NCI-H2227 (cell line): ENCODE data around the gene IFRD1.
"Not testable (repeated sequence)": the region's sequence is repeated elsewhere in the genome, so short reads cannot be mapped to it uniquely, and the experiment has no call there.

Experiments used
- DNase-seq: peaks from one replicate; lab custom pipeline; 2025; ENCODE audit not compliant: unreplicated experiment; lab: John Stamatoyannopoulos, UW

IFRD1 gene

DNA sequence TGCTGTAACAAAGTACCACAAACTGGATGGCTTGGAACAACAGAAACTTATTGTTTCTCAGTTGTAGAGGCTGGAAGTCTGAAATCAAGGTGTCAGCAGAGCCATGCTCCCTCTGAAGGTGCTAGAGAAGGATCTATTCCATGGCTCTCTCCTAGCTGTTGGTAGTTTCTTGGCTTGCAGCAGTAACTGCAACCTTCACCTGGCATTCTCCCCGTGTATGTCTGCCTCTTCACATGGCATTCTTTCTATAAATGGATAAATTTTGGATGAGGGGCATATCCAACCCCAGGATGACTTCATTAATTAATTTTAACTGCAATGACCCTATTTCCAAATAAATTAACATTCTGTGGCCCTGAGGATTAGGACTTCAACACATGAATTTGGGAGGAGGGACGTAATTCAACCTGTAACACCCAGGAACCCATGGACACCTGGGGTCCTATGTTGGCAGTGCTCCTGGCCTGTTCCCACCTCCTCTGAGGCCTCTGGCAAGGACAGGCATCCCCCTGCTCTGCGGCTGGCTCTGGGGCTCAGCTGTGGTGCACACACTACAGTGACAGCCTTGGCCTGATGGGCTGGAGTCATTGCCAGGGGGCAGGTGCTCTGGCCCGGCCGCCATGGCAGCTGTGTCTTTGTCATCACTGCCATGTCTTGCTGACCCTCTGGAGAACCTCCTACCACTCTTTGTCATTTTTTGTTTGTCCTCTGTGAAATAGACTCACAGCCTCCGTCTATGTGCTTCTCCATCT is 61.4 kb downstream of the IFRD1 start:
- no peak for DNase-seq

DNA sequence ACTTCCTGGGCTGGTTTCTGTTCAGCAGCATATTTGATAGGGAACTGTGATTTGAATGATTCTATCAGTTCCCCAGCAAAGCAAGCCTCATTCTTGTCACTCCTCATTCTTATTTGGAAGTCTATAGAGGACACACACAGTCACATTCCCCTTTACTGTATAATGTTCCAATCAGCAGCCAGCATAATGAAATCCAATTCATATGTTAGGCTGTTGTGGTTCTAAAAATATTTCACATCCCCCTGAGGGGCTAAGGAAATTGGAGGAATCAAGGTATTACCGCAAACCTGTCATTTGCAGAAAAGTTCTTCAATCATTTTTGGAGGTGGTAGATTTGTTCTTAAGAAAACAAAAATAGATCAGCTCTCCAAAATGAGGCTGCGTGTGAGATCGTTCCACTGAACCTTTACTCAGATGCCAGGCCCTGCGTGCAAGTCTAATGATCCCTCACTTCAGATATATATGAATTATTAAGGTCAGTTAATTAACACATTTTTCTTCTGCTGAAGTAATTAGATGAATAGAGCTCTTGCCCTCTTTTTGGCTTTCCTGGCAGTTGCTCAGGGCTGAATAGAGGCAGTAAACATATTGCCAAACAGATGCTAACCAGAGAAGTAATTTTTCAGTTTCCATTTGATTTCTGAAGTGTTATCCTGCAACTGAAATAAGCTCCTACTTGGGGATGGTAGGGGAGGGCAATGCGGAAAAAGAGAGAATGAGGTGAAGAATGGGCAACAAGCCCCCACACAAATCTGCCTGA is 62.4 kb downstream of the IFRD1 start:
- DNase-seq, result no peak

DNA sequence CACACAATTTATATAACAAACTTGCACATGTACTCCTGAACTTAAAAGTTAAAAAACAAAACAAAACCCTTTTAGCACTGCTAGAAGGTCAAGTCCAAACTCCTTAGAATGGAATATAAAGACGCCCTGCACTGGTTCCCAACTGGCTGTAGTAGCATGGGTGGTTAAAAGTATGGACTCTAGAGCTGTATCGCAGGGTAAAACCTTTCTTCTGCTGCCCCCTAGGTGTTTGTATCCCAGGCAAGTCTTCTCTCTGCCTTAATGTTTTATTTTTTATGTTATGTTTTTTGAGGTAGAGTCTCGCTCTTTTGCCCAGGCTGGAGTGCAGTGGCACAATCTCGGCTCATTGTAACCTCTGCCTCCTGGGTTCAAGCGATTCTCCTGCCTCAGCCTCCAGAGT is 65.7 kb downstream of the IFRD1 start:
- DNase-seq, result no peak

DNA sequence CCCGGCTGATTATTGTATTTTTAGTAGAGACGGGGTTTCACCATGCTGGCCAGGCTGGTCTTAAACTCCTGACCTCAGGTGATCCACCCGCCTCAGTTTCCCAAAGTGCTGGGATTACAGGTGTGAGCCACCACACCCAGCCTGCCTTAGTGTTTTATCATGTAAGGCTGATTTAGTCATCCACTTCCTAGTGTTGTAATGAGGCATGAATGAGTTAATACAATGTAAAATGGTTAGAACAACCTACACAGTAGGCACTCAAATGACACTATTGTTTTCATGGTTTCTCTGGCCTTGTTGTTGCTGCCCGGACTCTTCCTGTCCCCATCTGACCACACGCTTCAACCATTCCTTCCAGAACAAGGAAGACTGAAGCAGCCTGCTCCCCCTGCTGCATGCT is 66.2 kb downstream of the IFRD1 start:
- DNase-seq, result not testable (repeated sequence)

DNA sequence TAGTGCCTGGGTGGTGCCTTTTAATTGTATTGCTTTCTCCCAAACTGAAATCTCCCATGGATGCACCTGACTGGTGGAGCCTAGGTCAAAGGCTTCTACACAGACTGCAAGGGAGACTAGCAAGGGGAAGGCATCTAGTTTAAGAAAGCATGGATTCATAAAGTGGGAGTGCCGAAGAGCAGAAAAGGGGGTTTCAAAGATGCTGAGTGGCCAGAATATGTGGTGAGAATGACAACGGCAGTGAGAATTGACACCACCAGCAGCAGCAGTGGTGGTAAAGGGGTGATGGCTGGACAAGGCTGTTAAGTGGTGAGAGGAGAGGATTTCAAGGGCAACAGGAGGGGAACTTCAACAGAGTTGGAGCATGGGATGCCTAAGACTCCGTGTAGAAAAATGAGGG is 67.2 kb downstream of the IFRD1 start:
- DNase-seq, result no peak

DNA sequence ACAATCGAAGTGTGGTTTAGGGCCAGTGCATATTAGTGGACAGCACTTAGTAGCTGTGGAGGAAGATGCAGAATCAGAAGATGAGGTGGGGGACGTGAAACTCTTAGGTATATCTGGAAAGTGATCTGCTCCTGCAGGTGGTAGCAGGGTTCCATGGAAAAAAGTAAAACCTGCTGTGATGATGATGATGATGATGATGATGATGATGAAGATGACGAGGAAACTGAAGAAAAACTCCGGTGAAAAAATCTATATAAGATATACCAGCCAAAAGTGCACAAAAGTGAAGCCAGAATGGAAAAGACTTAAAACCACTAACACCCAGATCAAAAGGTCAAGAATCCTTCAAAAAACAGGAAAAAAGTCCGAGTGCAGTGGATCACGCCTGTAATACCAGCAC is 70.5 kb downstream of the IFRD1 start:
- DNase-seq, result no peak

DNA sequence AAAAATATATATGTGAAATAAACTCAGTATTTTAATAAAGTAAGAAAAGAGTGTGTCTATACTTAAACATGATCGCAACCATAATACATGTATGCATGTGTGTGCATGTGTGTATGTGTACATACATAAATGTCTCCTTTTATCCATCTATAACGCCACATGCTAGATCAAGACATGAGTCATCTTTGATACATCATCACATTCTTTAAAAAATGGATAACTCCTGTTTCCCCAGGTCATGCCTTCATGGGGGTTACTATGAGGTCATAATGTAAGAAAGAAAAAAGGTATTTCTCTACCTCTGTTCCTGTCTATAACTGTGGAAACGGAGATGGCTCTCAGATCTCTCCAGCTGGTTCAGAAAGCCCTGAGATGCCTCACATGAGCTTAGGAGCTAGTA is 71.7 kb downstream of the IFRD1 start:
- DNase-seq, result no peak

DNA sequence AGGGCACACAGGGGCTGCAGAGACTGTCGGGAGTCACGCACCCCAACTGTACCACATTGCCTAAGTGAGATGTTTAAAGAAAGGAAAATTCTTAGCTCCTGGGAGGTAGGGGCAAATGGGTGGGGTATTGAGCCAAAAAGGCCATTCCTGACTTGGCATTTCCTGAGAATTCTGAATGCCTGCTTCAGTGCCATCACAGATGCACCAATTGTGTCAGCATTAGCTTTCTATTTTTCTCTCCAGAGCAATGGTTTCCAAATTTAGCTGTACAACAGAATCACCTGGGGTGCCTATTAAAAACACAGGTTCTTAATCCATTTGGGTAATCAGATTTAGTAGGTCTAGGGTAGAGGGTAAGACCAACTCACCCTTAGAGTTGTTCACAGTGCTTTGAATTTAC is 73.6 kb downstream of the IFRD1 start:
- DNase-seq, result no peak
